ENCODE data around the gene CDK19.

Gene CDK19

DNA sequence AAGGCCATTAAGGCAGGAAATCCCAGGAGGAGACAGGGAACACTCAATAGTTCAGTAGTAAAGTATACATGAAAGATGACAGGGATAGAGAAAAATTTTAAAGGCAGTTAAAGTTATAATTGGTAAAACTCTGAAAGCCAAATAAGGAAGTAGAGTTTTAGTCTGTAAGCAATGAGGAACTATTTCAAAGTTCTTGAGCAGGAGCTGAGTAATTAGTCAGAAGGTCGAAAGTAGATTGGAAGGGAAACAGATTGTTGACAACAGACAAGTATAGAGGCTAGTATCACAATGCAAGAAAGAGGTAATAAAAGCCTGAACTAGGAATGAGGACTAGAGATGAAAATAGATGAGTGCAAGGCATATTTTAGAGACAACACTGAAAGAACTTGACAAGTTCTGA is 150.3 kb downstream of the CDK19 start:
- Histone ChIP-seq H4K8ac (ENCODE audit: low read depth, low read length) (no peak overlapping the region), H2AK5ac (ENCODE audit: low read depth, low read length) (no peak overlapping the region), H3K14ac (ENCODE audit: low read length) (no peak overlapping the region), H3K4me3 (ENCODE audit: low read length in 2 of 2) (no peak overlapping the region), H2AFZ (ENCODE audit: low read length) (no peak overlapping the region), H3K4me2 (ENCODE audit: insufficient read depth, low read length, poor library complexity, severe bottlenecking) (no peak overlapping the region), H3K9ac (ENCODE audit: low read depth, low read length, poor library complexity) (no peak overlapping the region), H3K4me1 (ENCODE audit: control insufficient read depth in 2 of 2, insufficient read depth in 1 of 2, low read depth in 1 of 2, low read length in 2 of 2) (no peaks in the 10 kb centered on the region), H3K27ac (replicated peaks; ENCODE audit: low read length) (no peak overlapping the region), H3K36me3 (replicated peaks in 1 of 2; ENCODE audit: control insufficient read depth in 2 of 2, insufficient read depth in 2 of 2, low read length in 2 of 2) (peaks cover 0 to 15% of the 10 kb centered on the region in 2 donors), H2BK120ac (ENCODE audit: low read depth, low read length) (no peak overlapping the region), H3K23ac (ENCODE audit: low read depth, low read length, poor library complexity) (no peak overlapping the region), H3K18ac (ENCODE audit: low read length) (no peak overlapping the region), H3K4ac (ENCODE audit: low read length) (no peak overlapping the region), H3K27me3 (ENCODE audit: control insufficient read depth in 3 of 3, insufficient read depth in 3 of 3, low read depth in 1 of 3, low read length in 3 of 3) (no peaks in the 10 kb centered on the region), H2BK12ac (ENCODE audit: low read length) (no peak overlapping the region), H3K9me3 (replicated peaks in 1 of 2; ENCODE audit: control insufficient read depth in 2 of 2, insufficient read depth in 1 of 2, low read depth in 1 of 2, low read length in 2 of 2) (no peaks in the 10 kb centered on the region), H4K91ac (ENCODE audit: low read depth, low read length, poor library complexity) (no peak overlapping the region), H3K79me1 (ENCODE audit: low read depth, low read length) (no peaks in the 10 kb centered on the region), H2BK15ac (ENCODE audit: low read length) (no peak overlapping the region), H2BK5ac (ENCODE audit: low read length) (no peak overlapping the region)
- WGBS, 2 donors (ENCODE audit: extremely low coverage in 2 of 2, insufficient read length in 2 of 2, insufficient replicate concordance in 1 of 2) = no CpG with 5 or more reads among the region's 1 CpG
- no peak for DNase-seq (ENCODE audit: low spot score)

DNA sequence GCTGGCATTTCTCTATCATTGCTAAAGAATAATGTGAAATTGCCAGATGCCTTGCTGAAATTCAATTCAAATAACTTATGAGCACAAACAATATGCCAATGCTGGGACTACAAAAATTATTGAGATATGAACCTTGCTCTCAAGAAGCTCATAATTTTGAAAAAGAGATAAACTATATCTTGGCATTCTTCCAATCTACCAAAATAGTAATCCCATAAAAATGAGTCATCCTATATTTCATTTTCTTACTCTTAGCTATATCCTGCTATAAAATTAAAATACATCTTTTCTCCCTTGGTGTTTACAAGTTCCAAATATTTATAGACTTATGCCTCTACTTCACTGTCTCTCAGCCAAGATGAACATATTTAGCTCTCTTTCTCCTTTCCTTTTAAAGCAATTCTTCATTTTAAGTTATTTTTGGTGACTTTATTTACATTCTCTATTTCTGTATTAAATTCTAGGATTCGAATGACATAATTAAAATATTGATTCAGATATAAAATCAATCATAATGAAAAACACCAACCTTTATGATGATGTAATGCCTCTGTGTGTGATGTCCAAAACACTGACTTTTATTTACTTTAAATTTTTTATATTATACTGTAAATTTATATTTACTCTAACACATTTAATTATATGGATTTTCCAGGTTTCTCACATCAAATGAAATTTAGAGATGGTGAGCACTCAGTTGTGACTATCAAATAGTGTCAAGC is 152.6 kb downstream of the CDK19 start:
- Histone ChIP-seq H3K27ac (replicated peaks; ENCODE audit: low read length) (no peak overlapping the region), H3K9ac (ENCODE audit: low read depth, low read length, poor library complexity) (no peak overlapping the region), H3K18ac (ENCODE audit: low read length) (no peak overlapping the region), H3K36me3 (replicated peaks in 1 of 2; ENCODE audit: control insufficient read depth in 2 of 2, insufficient read depth in 2 of 2, low read length in 2 of 2) (peaks cover 0 to 22% of the 10 kb centered on the region in 2 donors), H4K91ac (ENCODE audit: low read depth, low read length, poor library complexity) (no peak overlapping the region), H2BK15ac (ENCODE audit: low read length) (no peak overlapping the region), H3K9me3 (replicated peaks in 1 of 2; ENCODE audit: control insufficient read depth in 2 of 2, insufficient read depth in 1 of 2, low read depth in 1 of 2, low read length in 2 of 2) (no peaks in the 10 kb centered on the region), H3K14ac (ENCODE audit: low read length) (no peak overlapping the region), H2BK12ac (ENCODE audit: low read length) (no peak overlapping the region), H4K8ac (ENCODE audit: low read depth, low read length) (no peak overlapping the region), H3K4me2 (ENCODE audit: insufficient read depth, low read length, poor library complexity, severe bottlenecking) (no peak overlapping the region), H2AFZ (ENCODE audit: low read length) (no peak overlapping the region), H3K23ac (ENCODE audit: low read depth, low read length, poor library complexity) (no peak overlapping the region), H2BK120ac (ENCODE audit: low read depth, low read length) (no peak overlapping the region), H2AK5ac (ENCODE audit: low read depth, low read length) (no peak overlapping the region), H3K79me1 (ENCODE audit: low read depth, low read length) (no peaks in the 10 kb centered on the region), H2BK5ac (ENCODE audit: low read length) (no peak overlapping the region), H3K4me1 (ENCODE audit: control insufficient read depth in 2 of 2, insufficient read depth in 1 of 2, low read depth in 1 of 2, low read length in 2 of 2) (no peaks in the 10 kb centered on the region), H3K27me3 (ENCODE audit: control insufficient read depth in 3 of 3, insufficient read depth in 3 of 3, low read depth in 1 of 3, low read length in 3 of 3) (no peaks in the 10 kb centered on the region), H3K4ac (ENCODE audit: low read length) (no peak overlapping the region), H3K4me3 (ENCODE audit: low read length in 2 of 2) (no peak overlapping the region)
- no CpG with 5 or more reads among the region's 1 CpG for WGBS, 2 donors (ENCODE audit: extremely low coverage in 2 of 2, insufficient read length in 2 of 2, insufficient replicate concordance in 1 of 2)
- no peak for DNase-seq (ENCODE audit: low spot score)

- Histone ChIP-seq H2BK12ac (ENCODE audit: low read length) (no peak overlapping the region), H2BK15ac (ENCODE audit: low read length) (no peak overlapping the region), H2AK5ac (ENCODE audit: low read depth, low read length) (no peak overlapping the region), H2BK5ac (ENCODE audit: low read length) (no peak overlapping the region), H3K9me3 (replicated peaks in 1 of 2; ENCODE audit: control insufficient read depth in 2 of 2, insufficient read depth in 1 of 2, low read depth in 1 of 2, low read length in 2 of 2) (no peaks in the 10 kb centered on the region), H4K8ac (ENCODE audit: low read depth, low read length) (no peak overlapping the region), H3K9ac (ENCODE audit: low read depth, low read length, poor library complexity) (no peak overlapping the region), H3K14ac (ENCODE audit: low read length) (no peak overlapping the region), H3K4ac (ENCODE audit: low read length) (no peak overlapping the region), H3K18ac (ENCODE audit: low read length) (no peak overlapping the region), H2BK120ac (ENCODE audit: low read depth, low read length) (no peak overlapping the region), H4K91ac (ENCODE audit: low read depth, low read length, poor library complexity) (no peak overlapping the region), H3K79me1 (ENCODE audit: low read depth, low read length) (no peaks in the 10 kb centered on the region), H3K4me3 (ENCODE audit: low read length in 2 of 2) (no peak overlapping the region), H3K27me3 (ENCODE audit: control insufficient read depth in 3 of 3, insufficient read depth in 3 of 3, low read depth in 1 of 3, low read length in 3 of 3) (no peaks in the 10 kb centered on the region), H2AFZ (ENCODE audit: low read length) (no peak overlapping the region), H3K4me2 (ENCODE audit: insufficient read depth, low read length, poor library complexity, severe bottlenecking) (no peak overlapping the region), H3K23ac (ENCODE audit: low read depth, low read length, poor library complexity) (no peak overlapping the region), H3K27ac (replicated peaks; ENCODE audit: low read length) (no peak overlapping the region), H3K36me3 (replicated peaks in 1 of 2; ENCODE audit: control insufficient read depth in 2 of 2, insufficient read depth in 2 of 2, low read length in 2 of 2) (peaks cover 0 to 15% of the 10 kb centered on the region in 2 donors), H3K4me1 (ENCODE audit: control insufficient read depth in 2 of 2, insufficient read depth in 1 of 2, low read depth in 1 of 2, low read length in 2 of 2) (no peaks in the 10 kb centered on the region)
- DNase-seq (ENCODE audit: low spot score) = no peak
- WGBS, 2 donors (ENCODE audit: extremely low coverage in 2 of 2, insufficient read length in 2 of 2, insufficient replicate concordance in 1 of 2) = no CpG with 5 or more reads among the region's 2 CpGs
These were observed 153.9 kb downstream of the CDK19 start for GRCh38 chr6:110661414-110661813.

DNA sequence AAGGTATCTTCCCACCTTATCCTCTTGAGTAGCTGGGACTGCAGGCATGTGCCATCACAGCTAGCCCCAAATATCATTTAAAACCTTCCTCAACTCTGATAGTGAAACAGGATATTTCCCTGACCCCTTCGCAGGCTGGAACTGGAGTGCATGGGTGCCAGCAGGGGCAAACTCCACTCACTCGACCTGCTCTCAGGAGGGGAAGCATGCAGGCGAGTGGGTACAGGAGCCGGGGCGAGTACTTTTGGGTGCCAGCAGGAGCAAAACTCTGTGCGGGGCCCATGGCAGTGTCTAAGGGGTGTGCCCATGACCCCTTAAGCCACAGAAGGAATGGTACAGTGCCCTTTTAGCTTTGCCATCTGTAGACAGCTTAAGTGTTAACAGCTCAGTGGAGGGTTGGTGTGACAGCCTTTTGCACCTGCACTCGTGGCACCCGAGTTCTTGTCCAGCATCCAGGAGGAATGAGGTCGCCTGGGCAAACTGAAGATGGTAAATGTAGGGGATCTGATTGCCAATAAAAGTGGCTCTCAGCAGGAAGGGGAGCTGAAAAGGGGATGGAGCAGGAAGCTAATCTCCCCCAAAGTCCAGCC is 155.1 kb downstream of the CDK19 start:
- H2BK15ac ChIP-seq (ENCODE audit: low read length) = no peak overlapping the region
- peaks cover 0 to 15% of the 10 kb centered on the region in 2 donors for H3K36me3 ChIP-seq (replicated peaks in 1 of 2; ENCODE audit: control insufficient read depth in 2 of 2, insufficient read depth in 2 of 2, low read length in 2 of 2)
- no peak overlapping the region for H4K91ac ChIP-seq (ENCODE audit: low read depth, low read length, poor library complexity)
- no peaks in the 10 kb centered on the region for H3K9me3 ChIP-seq (replicated peaks in 1 of 2; ENCODE audit: control insufficient read depth in 2 of 2, insufficient read depth in 1 of 2, low read depth in 1 of 2, low read length in 2 of 2)
- DNase-seq (ENCODE audit: low spot score) = no peak
- no peak overlapping the region for H2AFZ ChIP-seq (ENCODE audit: low read length)
- H3K14ac ChIP-seq (ENCODE audit: low read length) = no peak overlapping the region
- H3K4me1 ChIP-seq (ENCODE audit: control insufficient read depth in 2 of 2, insufficient read depth in 1 of 2, low read depth in 1 of 2, low read length in 2 of 2) = no peaks in the 10 kb centered on the region
- no peak overlapping the region for H3K27ac ChIP-seq (replicated peaks; ENCODE audit: low read length)
- H4K8ac ChIP-seq (ENCODE audit: low read depth, low read length) = no peak overlapping the region
- H2BK12ac ChIP-seq (ENCODE audit: low read length) = no peak overlapping the region
- H3K23ac ChIP-seq (ENCODE audit: low read depth, low read length, poor library complexity) = peak overlapping the region; percentile 55
- H3K18ac ChIP-seq (ENCODE audit: low read length) = peak overlapping the region; percentile 48
- H3K27me3 ChIP-seq (ENCODE audit: control insufficient read depth in 3 of 3, insufficient read depth in 3 of 3, low read depth in 1 of 3, low read length in 3 of 3) = no peaks in the 10 kb centered on the region
- no peak overlapping the region for H3K9ac ChIP-seq (ENCODE audit: low read depth, low read length, poor library complexity)
- no peak overlapping the region for H3K4me2 ChIP-seq (ENCODE audit: insufficient read depth, low read length, poor library complexity, severe bottlenecking)
- no peak overlapping the region for H3K4me3 ChIP-seq (ENCODE audit: low read length in 2 of 2)
- no peak overlapping the region for H3K4ac ChIP-seq (ENCODE audit: low read length)
- no peaks in the 10 kb centered on the region for H3K79me1 ChIP-seq (ENCODE audit: low read depth, low read length)
- no peak overlapping the region for H2BK120ac ChIP-seq (ENCODE audit: low read depth, low read length)
- H2BK5ac ChIP-seq (ENCODE audit: low read length) = no peak overlapping the region
- no CpG with 5 or more reads among the region's 9 CpGs for WGBS, 2 donors (ENCODE audit: extremely low coverage in 2 of 2, insufficient read length in 2 of 2, insufficient replicate concordance in 1 of 2)
- H2AK5ac ChIP-seq (ENCODE audit: low read depth, low read length) = no peak overlapping the region

Measured in neuronal stem cell (in vitro differentiated cells).